NCI-H1105 treated with DMSO at 0.1 percent for 48 hours (cell line): ENCODE data around the gene TMEM174.

Source experiments
- DNase-seq: peaks from one replicate; lab custom pipeline; 2025; lab: John Stamatoyannopoulos, UW

The TMEM174 gene, protein sequence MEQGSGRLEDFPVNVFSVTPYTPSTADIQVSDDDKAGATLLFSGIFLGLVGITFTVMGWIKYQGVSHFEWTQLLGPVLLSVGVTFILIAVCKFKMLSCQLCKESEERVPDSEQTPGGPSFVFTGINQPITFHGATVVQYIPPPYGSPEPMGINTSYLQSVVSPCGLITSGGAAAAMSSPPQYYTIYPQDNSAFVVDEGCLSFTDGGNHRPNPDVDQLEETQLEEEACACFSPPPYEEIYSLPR

DNA sequence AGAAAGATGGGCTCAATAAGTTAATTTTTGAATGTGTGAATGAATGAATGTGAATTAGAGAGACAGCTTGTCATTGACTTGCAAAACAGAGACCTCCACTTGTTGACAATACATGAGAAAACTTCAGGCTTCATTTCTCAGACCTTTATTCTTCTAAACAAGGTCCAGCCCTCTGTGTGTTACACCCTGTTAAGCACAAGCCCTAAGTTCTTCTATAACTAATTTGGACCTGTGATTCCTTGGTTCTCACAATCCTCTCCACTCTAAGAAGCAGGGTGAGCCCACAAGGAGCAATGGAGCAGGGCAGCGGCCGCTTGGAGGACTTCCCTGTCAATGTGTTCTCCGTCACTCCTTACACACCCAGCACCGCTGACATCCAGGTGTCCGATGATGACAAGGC is at the start of gene TMEM174:
TSS of gene TMEM174 (plus strand) at position 243 of the 400 bp plus-strand sequence. CDS start at position 294, 51 bp downstream.
- no peak for DNase-seq

GRCh38 chr5:73125289-73125688 is 47.7 kb upstream of the TMEM174 start:
- DNase-seq, result no peak

- DNase-seq, result no peak
Measured at GRCh38 chr5:73126381-73126780, 46.6 kb upstream of the TMEM174 start.

DNA sequence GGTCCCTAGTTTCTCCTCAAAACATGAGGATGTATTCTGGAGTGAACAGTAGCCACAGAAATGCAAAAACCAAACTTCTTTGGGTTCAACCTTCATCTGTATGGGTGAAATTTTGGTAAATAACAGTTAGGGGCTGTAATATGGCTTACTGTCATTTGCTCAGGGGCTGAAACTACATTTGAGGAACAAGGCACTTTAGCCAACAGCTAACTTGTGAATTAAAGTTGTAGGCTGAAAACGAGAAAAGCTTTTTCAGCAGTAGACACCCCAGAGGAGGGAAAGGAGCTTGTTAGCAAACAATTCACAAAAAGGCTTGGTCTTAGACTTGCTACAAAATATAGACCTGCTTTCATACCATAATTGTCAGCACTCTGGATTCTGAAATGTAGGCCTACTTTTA is 46.0 kb upstream of the TMEM174 start:
- no peak for DNase-seq

DNA sequence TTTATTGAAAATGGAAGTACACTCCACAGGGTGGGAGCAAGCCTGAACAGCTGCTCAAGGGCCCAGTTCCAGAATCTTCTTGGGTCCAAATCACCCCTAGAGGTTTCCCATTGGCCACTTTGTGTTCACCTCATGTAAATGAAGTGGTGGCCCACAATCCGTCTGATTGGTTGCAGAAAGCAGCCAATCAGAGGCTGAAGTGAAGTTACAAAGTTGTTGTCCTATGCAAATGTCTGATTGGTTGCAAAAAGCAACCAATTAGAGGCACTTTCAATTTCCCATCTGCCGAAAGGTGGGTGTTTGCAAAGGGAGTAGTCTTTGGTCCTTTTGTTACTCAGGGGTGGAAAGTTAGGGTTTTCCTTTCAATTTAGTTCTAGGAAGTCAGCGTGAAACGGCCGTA is 43.9 kb upstream of the TMEM174 start:
- DNase-seq, result no peak

- DNase-seq, result no peak
Measured at GRCh38 chr5:73130811-73131210, 42.2 kb upstream of the TMEM174 start.

DNA sequence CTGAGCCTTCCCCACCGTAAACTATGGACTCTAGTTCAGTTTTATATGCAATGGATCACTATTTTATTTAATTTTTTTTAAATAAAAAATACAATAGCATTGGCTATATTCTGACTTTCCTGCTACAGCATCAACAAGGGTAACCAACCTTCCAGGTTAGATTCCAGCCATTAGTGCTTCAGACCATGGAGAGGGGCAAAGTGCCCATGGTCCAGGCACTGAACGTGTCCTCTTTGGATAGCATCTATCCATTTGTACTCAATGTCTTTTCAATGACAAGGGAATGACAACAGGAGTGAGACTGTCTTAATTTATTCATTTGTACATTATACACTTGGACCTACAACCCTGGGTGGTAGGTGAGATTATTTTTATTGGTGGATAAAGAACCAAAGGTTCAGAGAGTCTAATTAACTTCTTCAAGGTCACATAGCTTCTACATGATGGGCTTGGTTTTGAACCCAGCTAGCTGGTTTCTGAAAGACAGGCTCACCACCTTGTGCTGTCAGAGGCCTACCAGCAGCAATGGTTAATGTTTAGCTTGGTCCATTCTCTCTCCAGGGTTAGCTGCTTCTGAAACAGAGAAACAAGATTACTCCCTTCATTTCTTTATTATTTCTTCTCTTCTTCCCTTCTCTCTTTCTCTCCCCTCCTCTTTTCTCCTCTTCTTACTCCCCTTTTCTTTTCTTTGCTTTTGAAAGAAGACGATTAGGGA is 41.1 kb upstream of the TMEM174 start:
- DNase-seq, result no peak

- no peak for DNase-seq
Measured at GRCh38 chr5:73132759-73133158, 40.2 kb upstream of the TMEM174 start.

DNA sequence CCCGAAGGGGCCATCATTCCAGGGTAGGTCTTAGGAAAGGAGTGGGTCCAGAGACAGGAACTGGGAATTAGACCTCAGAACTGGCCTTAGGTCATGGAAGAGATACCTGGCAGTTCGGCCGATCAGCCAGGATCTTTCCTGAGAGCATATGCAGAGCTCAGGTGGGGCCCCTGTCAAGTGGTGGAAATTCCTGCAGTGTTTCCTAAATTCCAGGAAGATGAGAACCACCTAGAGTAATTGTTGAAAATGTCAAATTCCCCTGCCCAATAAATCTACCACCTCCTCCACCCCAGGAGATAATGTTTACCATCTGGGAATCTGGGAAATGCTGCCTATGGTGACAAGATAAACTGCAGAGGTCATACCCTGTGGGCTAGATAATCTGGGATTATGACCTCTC is 38.0 kb upstream of the TMEM174 start:
- DNase-seq, result no peak

GRCh38 chr5:73135429-73136054 is 37.5 kb upstream of the TMEM174 start:
- DNase-seq, result no peak

- no peak for DNase-seq
Measured at GRCh38 chr5:73136055-73136562, 36.9 kb upstream of the TMEM174 start.

DNA sequence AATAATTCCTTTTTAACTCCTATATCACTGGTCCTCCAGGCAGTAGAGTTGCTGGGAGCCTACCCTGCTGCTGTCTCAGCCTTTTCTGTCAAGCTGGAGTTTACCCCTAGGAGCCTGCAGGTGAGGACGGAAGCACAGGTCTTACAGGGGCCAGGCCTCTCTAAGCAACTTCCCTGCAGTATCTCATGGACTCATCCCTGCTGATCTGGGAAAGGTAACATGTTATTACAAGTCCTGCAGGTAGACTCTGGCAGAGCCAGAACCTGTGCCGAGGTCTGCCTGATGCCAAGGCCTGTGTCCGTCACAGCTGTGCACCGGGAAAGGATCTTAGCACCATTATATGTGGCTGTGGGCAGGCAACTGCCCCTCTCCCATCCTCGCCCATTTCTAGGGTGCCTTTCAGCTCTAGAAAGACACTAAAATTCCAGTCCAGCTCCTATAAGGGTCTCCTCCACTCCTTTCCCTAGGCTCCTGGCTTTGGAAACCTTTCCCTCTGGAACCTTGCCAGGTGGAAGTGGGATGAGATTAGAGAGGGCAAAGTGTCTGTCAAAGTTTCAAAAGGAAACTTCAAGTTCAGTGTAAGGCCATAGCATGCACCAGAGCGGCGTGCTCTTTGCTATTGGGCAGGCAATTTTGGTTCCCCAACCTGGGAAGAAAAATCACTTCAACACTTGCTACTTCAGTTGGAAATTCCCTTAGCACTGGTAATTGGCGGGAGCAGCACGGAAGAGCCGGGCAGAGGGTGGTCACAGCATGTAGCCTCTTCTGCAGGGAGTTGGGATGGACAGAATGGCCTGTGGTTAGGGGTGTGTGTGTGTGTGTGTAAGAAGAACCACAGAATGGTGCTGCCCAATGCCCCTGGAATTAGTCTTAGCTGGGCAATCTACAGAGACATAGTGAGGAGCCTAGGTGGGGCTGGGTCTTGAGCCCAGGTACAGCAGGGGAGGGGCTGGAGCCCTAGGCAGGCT is 35.1 kb upstream of the TMEM174 start:
- no peak for DNase-seq

GRCh38 chr5:73139485-73139884 is 33.5 kb upstream of the TMEM174 start:
- no peak for DNase-seq

DNA sequence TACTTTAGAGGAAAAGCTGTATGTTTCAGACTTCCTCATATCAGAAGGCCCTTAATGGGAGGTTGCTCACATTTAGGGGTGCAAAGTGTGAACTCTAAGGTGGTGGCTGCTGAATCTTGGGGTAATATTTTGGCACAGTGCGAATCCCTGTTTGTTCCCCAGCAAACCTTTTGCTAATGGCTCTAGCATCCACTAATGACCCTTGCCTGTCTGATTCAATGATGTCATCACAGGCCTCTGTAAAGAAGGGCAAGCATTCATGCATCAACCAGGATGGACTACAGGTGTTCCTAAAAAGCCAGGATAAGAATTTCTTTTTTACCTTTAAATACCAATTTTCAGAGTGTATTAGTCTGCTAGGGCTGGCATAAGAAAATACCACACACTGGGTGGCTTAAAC is 32.2 kb upstream of the TMEM174 start:
- DNase-seq, result no peak

- no peak for DNase-seq
Measured at GRCh38 chr5:73142035-73142434, 31.0 kb upstream of the TMEM174 start.

DNA sequence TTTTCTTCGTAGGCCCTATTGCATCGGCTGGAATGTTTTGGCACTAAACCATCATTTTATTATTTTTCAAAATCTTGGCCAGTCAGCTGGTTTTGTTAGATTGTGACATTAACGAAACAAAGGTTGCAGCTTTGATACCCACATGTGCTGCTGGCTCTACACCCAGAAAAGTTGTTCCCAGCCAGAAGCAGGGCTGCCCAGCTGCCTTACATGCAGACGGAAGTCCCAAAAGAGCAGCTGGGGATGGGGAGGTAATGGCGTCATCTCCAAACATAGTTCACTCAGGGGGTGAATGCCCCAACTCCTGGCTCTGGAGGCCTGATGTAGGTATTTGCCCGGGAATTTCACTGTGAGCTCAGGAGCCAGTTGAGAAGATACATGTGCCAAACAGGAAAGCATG is 29.3 kb upstream of the TMEM174 start:
- DNase-seq, result no peak

GRCh38 chr5:73149540-73149939 is 23.5 kb upstream of the TMEM174 start:
- no peak for DNase-seq

GRCh38 chr5:73150876-73151275 is 22.1 kb upstream of the TMEM174 start:
- no peak for DNase-seq

GRCh38 chr5:73151766-73152410 is 21.1 kb upstream of the TMEM174 start:
- no peak for DNase-seq

GRCh38 chr5:73152411-73153388 is 20.3 kb upstream of the TMEM174 start:
- no peak for DNase-seq
